Measurements from ENCODE around the gene CLDN11.

CLDN11 gene

GRCh38 chr3:170428095-170428494 is 9.4 kb downstream of the CLDN11 start:
- no peak for DNase-seq

GRCh38 chr3:170429050-170429449 is 10.4 kb downstream of the CLDN11 start:
- no peak for DNase-seq

- no peak for DNase-seq
Measured at GRCh38 chr3:170431054-170431453, 12.4 kb downstream of the CLDN11 start.

GRCh38 chr3:170432416-170432815 is 13.7 kb downstream of the CLDN11 start:
- DNase-seq = no peak

GRCh38 chr3:170436697-170437096 is 18.0 kb downstream of the CLDN11 start:
- DNase-seq = no peak

GRCh38 chr3:170437176-170437575 is 18.5 kb downstream of the CLDN11 start:
- DNase-seq = no peak

- DNase-seq = no peak
Measured at GRCh38 chr3:170437696-170438407, 19.2 kb downstream of the CLDN11 start.

- no peak for DNase-seq
Measured at GRCh38 chr3:170438836-170439235, 20.2 kb downstream of the CLDN11 start.

GRCh38 chr3:170440344-170440743 is 21.7 kb downstream of the CLDN11 start:
- no peak for DNase-seq

- no peak for DNase-seq
Measured at GRCh38 chr3:170441412-170441811, 22.7 kb downstream of the CLDN11 start.

GRCh38 chr3:170442947-170443346 is 24.3 kb downstream of the CLDN11 start:
- no peak for DNase-seq

GRCh38 chr3:170443457-170443856 is 24.8 kb downstream of the CLDN11 start:
- DNase-seq = no peak

- no peak for DNase-seq
Measured at GRCh38 chr3:170448584-170448983, 29.9 kb downstream of the CLDN11 start.

GRCh38 chr3:170450039-170450438 is 31.4 kb downstream of the CLDN11 start:
- DNase-seq = no peak

GRCh38 chr3:170454509-170454908 is 35.8 kb downstream of the CLDN11 start:
- DNase-seq = no peak

GRCh38 chr3:170458285-170458684 is 39.6 kb downstream of the CLDN11 start:
- DNase-seq = no peak

GRCh38 chr3:170463011-170463410 is 44.3 kb downstream of the CLDN11 start:
- DNase-seq = no peak

GRCh38 chr3:170465955-170466354 is 47.3 kb downstream of the CLDN11 start:
- DNase-seq = no peak

- no peak for DNase-seq
Measured at GRCh38 chr3:170467007-170467406, 48.3 kb downstream of the CLDN11 start.

- DNase-seq = no peak
Measured at GRCh38 chr3:170467571-170468147, 49.0 kb downstream of the CLDN11 start.

GRCh38 chr3:170469151-170470062 is 50.7 kb downstream of the CLDN11 start:
- DNase-seq = no peak

- no peak for DNase-seq
Measured at GRCh38 chr3:170470063-170471016, 51.7 kb downstream of the CLDN11 start.

GRCh38 chr3:170471149-170471548 is 52.5 kb downstream of the CLDN11 start:
- no peak for DNase-seq
